Heart left ventricle (tissue), 16 donors: ENCODE results near the gene ARHGEF6. TPM values are rescaled to one million over a fixed set of nuclear protein-coding genes. Genes with fewer than 3 reads are reported as not detected.
"Not testable (repeated sequence)": the region's sequence is repeated elsewhere in the genome, so short reads cannot be mapped to it uniquely, and the experiment has no call there.

ENCODE experiments used
- ATAC-seq, 4 donors: fragments of 200-7000 bp; cut with Tn5 transposase; one replicate each; pipeline ENCODE4 v1.9.1; 2020 to 2022; ENCODE audit warnings: moderate library complexity in 4 of 4, mild to moderate bottlenecking in 3 of 4, moderate number of reproducible peaks in 1 of 4
- DNase-seq, 5 donors: peaks; one replicate each; pipeline ENCODE4 v3.0.0-alpha.2; 2020
- H3K27ac ChIP-seq, 12 donors: fragments of 200-600 bp; sonication (generic) in 4 of 12; one replicate each; pipeline versions ENCODE4 v1.5.0 to v1.8.0; 2016 to 2022; ENCODE audit warnings: mild to moderate bottlenecking in 2 of 12
- H3K27me3 ChIP-seq, 9 donors: fragments of 200-600 bp; sonication (generic) in 2 of 9; one replicate each; pipeline versions ENCODE4 v1.5.1 to v1.8.0; 2016 to 2022; ENCODE audit warnings: mild to moderate bottlenecking in 3 of 9
- H3K36me3 ChIP-seq, 9 donors: fragments of 200-600 bp; sonication (generic) in 2 of 9; one replicate each; pipeline versions ENCODE4 v1.5.0 to v1.8.0; 2018 to 2022; ENCODE audit warnings: mild to moderate bottlenecking in 2 of 9
- H3K4me1 ChIP-seq, 12 donors: fragments of 200-600 bp; sonication (generic) in 4 of 12; one replicate each; pipeline versions ENCODE4 v1.5.0 to v1.8.0; 2016 to 2022; ENCODE audit warnings: mild to moderate bottlenecking in 3 of 12
- H3K4me3 ChIP-seq, 12 donors: fragments of 200-600 bp; sonication (generic) in 4 of 12; one replicate each; pipeline versions ENCODE4 v1.5.0 to v1.8.0; 2017 to 2022; ENCODE audit warnings: mild to moderate bottlenecking in 9 of 12, moderate library complexity in 4 of 12
- H3K9me3 ChIP-seq, 12 donors: fragments of 200-600 bp; sonication (generic) in 4 of 12; one replicate each; pipeline versions ENCODE4 v1.5.0 to v1.8.0; 2016 to 2022; ENCODE audit warnings: mild to moderate bottlenecking in 1 of 12
- CTCF ChIP-seq, 12 donors: fragments of 200-600 bp; sonication (generic) in 4 of 12; IDR thresholded peaks; one replicate each; pipeline versions ENCODE4 v1.5.0 to v1.8.0; 2018 to 2022; ENCODE audit warnings: antibody characterized with exemption in 12 of 12, mild to moderate bottlenecking in 5 of 12
- POLR2A ChIP-seq, 2 donors: fragments of 450-650 bp; IDR thresholded peaks; one replicate each; pipeline ENCODE4 v1.6.1; 2017; ENCODE audit warnings: antibody characterized with exemption in 2 of 2, mild to moderate bottlenecking in 2 of 2, moderate library complexity in 2 of 2
- WGBS, 4 donors: extraction: QIAGEN DNeasy Blood & Tissue Kit in 2 of 4; methylation state at CpG; one replicate each; pipeline versions ENCODE4 v1.1.5 to v1.1.7; 2013 to 2018; 5-methylcytosine and 5-hydroxymethylcytosine counted together
- intact Hi-C, 10 donors: fragments of 100-400 bp; cut with DNase I; formaldehyde crosslinking; loops; one replicate each; pipeline versions ENCODE4 v1.11.1 to v1.14.2; 2022
- polyA plus RNA-seq, 2 donors: library from polyadenylated mRNA; stranded (reverse); fragments of 200-250 nt; gene quantifications; one replicate each; pipeline ENCODE4 v1.2.3, GENCODE V29; 2013
- total RNA-seq, 9 donors: library from RNA; depleted of rRNA in 2 of 9; stranded (reverse); fragments of >200 nt in 2 of 9; fragmentation: NEBNext Ultra II Directional in 3 of 9; extraction: Animal tissue kit (Norgen Biotek cat#: 25700) in 3 of 9; gene quantifications; one replicate each; pipeline versions ENCODE4 v1.1.0 to v1.2.4, GENCODE V29; 2016 to 2023
- donor health status: ischemic (EF 13 %, LVEDD 7.1; RV severe dilation, severe dysfunction).
- donor health status: healthy with polysubstance abuse.
- donor health status: DM: no; HTN: yes; CAD: no.
- donor health status: DM: no; HTN: no; CAD: no.
- donor health status: ischemic (EF 25% LVEDD 6.9; RV normal size, moderate dysfunction).
- donor health status: ischemic (EF 25% LVEDD 5.7; RV mildly dilated, moderate dysfunction).
- donor health status: healthy.
- donor health status: DM: yes; HTN: yes; CAD: no.
- donor health status: ischemic (EF 35%, LVEDD 5.7; RV mildly dilated, moderate dysfunction).
- donor health status: nonischemic (EF 11% LVEDD 7.7; RV severe dilation, severe dysfunction).
- donor health status: DM: yes; HTN: yes; CAD: no.
- donor health status: PGD.
- donor health status: ischemic (EF 29% LVEDD 5.4; RV normal size, mild dysfunction).
- donor health status: nonischemic (EF 23%, LVEDD 6.1; RV moderate dilation, normal function).

ARHGEF6 gene
- total and polyA plus RNA-seq, 11 donors, result 15.2 to 74.7 (median 55.7) TPM

GRCh38 chrX:136778020-136778419 is 2.7 kb downstream of the ARHGEF6 start:
- intact Hi-C loops, result loop anchor here in 1 of 10 donors (10.0 kb wide), 1 partner anchor 47 kb away; no protein-coding TSS in a partner anchor
- Histone ChIP-seq H3K4me3 (peak overlapping the region in 1 of 12 donors; percentile 58), H3K36me3 (no peaks in the 10 kb centered on the region), H3K27me3 (no peaks in the 10 kb centered on the region), H3K9me3 (no peaks in the 10 kb centered on the region), H3K27ac (peak overlapping the region in 1 of 12 donors; percentile 85), H3K4me1 (peaks cover 0 to 17% (median 9%) of the 10 kb centered on the region in 12 donors)
- no peak for ATAC-seq
- WGBS, 4 donors, result 83 to 95% (median 92%) methylated on average over 3 of the region's 3 CpGs
- DNase-seq, result no peak
- TF ChIP-seq POLR2A (IDR thresholded peaks at IDR 0.05), result no peak
- no peak for TF ChIP-seq CTCF (IDR thresholded peaks at IDR 0.05)

- ATAC-seq (no peak), DNase-seq (no peak)
- Histone ChIP-seq H3K9me3 (no peaks in the 10 kb centered on the region), H3K27me3 (peaks cover 0 to 3% (median 0%) of the 10 kb centered on the region in 9 donors), H3K4me1 (peaks cover 0 to 7% (median 1%) of the 10 kb centered on the region in 12 donors), H3K4me3 (no peak overlapping the region), H3K27ac (no peak overlapping the region), H3K36me3 (no peaks in the 10 kb centered on the region)
- TF ChIP-seq CTCF (IDR thresholded peaks at IDR 0.05), result no peak
- no peak for TF ChIP-seq POLR2A (IDR thresholded peaks at IDR 0.05)
- intact Hi-C loops, result loop anchor here in 1 of 10 donors (10.0 kb wide), 1 partner anchor 51 kb away; no protein-coding TSS in a partner anchor
- WGBS, 4 donors, result 76 to 94% (median 80%) methylated on average over 2 of the region's 2 CpGs
Measured at GRCh38 chrX:136773648-136774047, 7.1 kb downstream of the ARHGEF6 start.

- DNase-seq, H3K36me3 ChIP-seq, H3K27me3 ChIP-seq, H3K9me3 ChIP-seq, H3K4me3 ChIP-seq, H3K27ac ChIP-seq, ATAC-seq: not testable (repeated sequence)
- H3K4me1 ChIP-seq, result peaks cover 0 to 15% (median 6%) of the 10 kb centered on the region in 12 donors
- 86 to 100% (median 92%) methylated on average over 2 of the region's 2 CpGs for WGBS, 4 donors
- intact Hi-C loops, result loop anchor here in 1 of 10 donors (10.0 kb wide), 1 partner anchor 53 kb away; no protein-coding TSS in a partner anchor
Measured at GRCh38 chrX:136771869-136772268, 8.9 kb downstream of the ARHGEF6 start.

GRCh38 chrX:136768469-136769084 is 12.2 kb downstream of the ARHGEF6 start:
- DNase-seq (peak in 4 of 5 donors; percentile 25 to 66 (median 38)), ATAC-seq (peak; percentile 21 to 61 (median 42))
- Histone ChIP-seq H3K27ac (peak overlapping the region in 11 of 12 donors; percentile 89 to 99 (median 94)), H3K4me1 (peaks cover 0 to 26% (median 15%) of the 10 kb centered on the region in 12 donors), H3K27me3 (peaks cover 0 to 3% (median 0%) of the 10 kb centered on the region in 9 donors), H3K36me3 (peaks cover 0 to 7% (median 0%) of the 10 kb centered on the region in 9 donors), H3K9me3 (no peaks in the 10 kb centered on the region), H3K4me3 (peak overlapping the region in 9 of 12 donors; percentile 67 to 97 (median 72))
- WGBS, 4 donors, result 40 to 51% (median 51%) methylated on average over 7 of the region's 7 CpGs
- intact Hi-C loops, result loop anchor here in 5 of 10 donors (5.0 to 10.0 kb wide), 7 partner anchors 36 to 144 kb away; partner anchors contain the start of gene RBMX (in 1 of the 5)
- no peak for TF ChIP-seq CTCF (IDR thresholded peaks at IDR 0.05)
